C4-2B (cell line): ENCODE measurements around the gene NLRP1.

ENCODE experiments used
- ZFX ChIP-seq: fragments of 450-650 bp; IDR thresholded peaks from 2 replicates; pipeline ENCODE4 v1.6.1; 2017
- TF ChIP-seq, protein P1 (sequence below): fragments of 450-650 bp; conservative IDR thresholded peaks from 2 replicates; pipeline ENCODE4 v1.5.1; 2017; ENCODE audit warnings: mild to moderate bottlenecking

DNA sequence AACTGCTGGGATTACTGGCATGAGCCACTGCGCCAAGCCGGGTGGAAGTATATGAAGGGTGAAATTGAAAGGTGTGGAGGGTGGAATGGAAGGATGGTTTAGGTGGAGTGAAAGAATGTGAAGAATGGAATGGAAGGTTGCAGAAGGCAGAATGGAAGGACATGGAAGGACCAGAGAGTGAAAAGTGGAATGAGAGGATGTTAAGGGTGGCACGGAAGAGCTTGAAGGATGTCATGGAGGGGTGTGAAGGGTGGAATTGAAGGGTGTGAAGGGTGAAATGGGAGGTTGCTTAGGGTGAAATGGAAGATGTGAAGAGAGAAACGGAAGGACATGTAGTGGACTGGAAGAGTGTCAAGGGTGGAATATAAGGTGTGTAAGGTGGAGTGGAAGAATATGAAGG is 81.8 kb downstream of the NLRP1 start:
- TF ChIP-seq, protein P1, sequence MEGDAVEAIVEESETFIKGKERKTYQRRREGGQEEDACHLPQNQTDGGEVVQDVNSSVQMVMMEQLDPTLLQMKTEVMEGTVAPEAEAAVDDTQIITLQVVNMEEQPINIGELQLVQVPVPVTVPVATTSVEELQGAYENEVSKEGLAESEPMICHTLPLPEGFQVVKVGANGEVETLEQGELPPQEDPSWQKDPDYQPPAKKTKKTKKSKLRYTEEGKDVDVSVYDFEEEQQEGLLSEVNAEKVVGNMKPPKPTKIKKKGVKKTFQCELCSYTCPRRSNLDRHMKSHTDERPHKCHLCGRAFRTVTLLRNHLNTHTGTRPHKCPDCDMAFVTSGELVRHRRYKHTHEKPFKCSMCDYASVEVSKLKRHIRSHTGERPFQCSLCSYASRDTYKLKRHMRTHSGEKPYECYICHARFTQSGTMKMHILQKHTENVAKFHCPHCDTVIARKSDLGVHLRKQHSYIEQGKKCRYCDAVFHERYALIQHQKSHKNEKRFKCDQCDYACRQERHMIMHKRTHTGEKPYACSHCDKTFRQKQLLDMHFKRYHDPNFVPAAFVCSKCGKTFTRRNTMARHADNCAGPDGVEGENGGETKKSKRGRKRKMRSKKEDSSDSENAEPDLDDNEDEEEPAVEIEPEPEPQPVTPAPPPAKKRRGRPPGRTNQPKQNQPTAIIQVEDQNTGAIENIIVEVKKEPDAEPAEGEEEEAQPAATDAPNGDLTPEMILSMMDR, result no peak
- no peak for TF ChIP-seq ZFX
